RWPE2 (cell line): Measurements from ENCODE around the gene FAM78A.

Source experiments
- ATAC-seq: fragments of 200-7000 bp; cut with Tn5 transposase; 3 replicates; pipeline ENCODE4 v1.9.1; 2021; ENCODE audit warnings: low read depth
- DNase-seq: peaks from one replicate; pipeline ENCODE4 v3.0.0-alpha.2; 2020; ENCODE audit warnings: low spot score
- H3K27ac ChIP-seq: fragments of 450-650 bp; 2 replicates; pipeline ENCODE4 v1.5.1; 2017; ENCODE audit warnings: mild to moderate bottlenecking; ENCODE audit not compliant: poor library complexity, severe bottlenecking
- H3K27me3 ChIP-seq: fragments of 250-450 bp; sonication (Bioruptor Pico); 2 replicates; pipeline ENCODE4 v1.5.1; 2021; ENCODE audit warnings: mild to moderate bottlenecking, moderate library complexity; ENCODE audit not compliant: insufficient read depth, poor library complexity, severe bottlenecking
- H3K36me3 ChIP-seq: fragments of 250-450 bp; sonication (Bioruptor Pico); 2 replicates; pipeline ENCODE4 v1.5.1; 2020; ENCODE audit warnings: low read depth, mild to moderate bottlenecking, moderate library complexity
- H3K4me1 ChIP-seq: fragments of 250-450 bp; sonication (Bioruptor Pico); 2 replicates; pipeline ENCODE4 v1.5.1; 2021; ENCODE audit warnings: mild to moderate bottlenecking, moderate library complexity; ENCODE audit not compliant: insufficient read depth, poor library complexity, severe bottlenecking
- H3K4me3 ChIP-seq: fragments of 250-450 bp; sonication (Bioruptor Pico); 2 replicates; pipeline ENCODE4 v1.5.1; 2021; ENCODE audit warnings: mild to moderate bottlenecking, moderate library complexity; ENCODE audit not compliant: severe bottlenecking
- H3K9me3 ChIP-seq: fragments of 250-450 bp; sonication (Bioruptor Pico); 2 replicates; pipeline ENCODE4 v1.5.1; 2021; ENCODE audit warnings: mild to moderate bottlenecking, moderate library complexity; ENCODE audit not compliant: severe bottlenecking
- CTCF ChIP-seq: fragments of 450-650 bp; IDR thresholded peaks from one replicate; pipeline ENCODE4 v1.5.1; 2017; ENCODE audit warnings: mild to moderate bottlenecking, moderate library complexity; ENCODE audit not compliant: poor library complexity, severe bottlenecking

The FAM78A gene

GRCh38 chr9:131307974-131308373, 31.7 kb upstream of the FAM78A start:
- Histone ChIP-seq H3K4me3 (no peak overlapping the region), H3K27me3 (no peaks in the 10 kb centered on the region), H3K27ac (no peak overlapping the region), H3K36me3 (no peaks in the 10 kb centered on the region), H3K9me3 (no peaks in the 10 kb centered on the region), H3K4me1 (no peaks in the 10 kb centered on the region)
- DNase-seq (no peak), ATAC-seq (no peak)
- TF ChIP-seq CTCF: no peak

GRCh38 chr9:131306397-131307004, 30.2 kb upstream of the FAM78A start:
- H3K9me3 ChIP-seq: no peaks in the 10 kb centered on the region
- no peaks in the 10 kb centered on the region for H3K27me3 ChIP-seq
- H3K4me1 ChIP-seq: no peaks in the 10 kb centered on the region
- no peak for TF ChIP-seq CTCF
- DNase-seq (no peak), ATAC-seq (no peak)
- no peak overlapping the region for H3K27ac ChIP-seq
- H3K36me3 ChIP-seq: no peaks in the 10 kb centered on the region
- H3K4me3 ChIP-seq: no peak overlapping the region

GRCh38 chr9:131304676-131305355, 28.5 kb upstream of the FAM78A start:
- Histone ChIP-seq H3K4me3 (no peak overlapping the region), H3K9me3 (no peaks in the 10 kb centered on the region), H3K27ac (no peak overlapping the region), H3K27me3 (no peaks in the 10 kb centered on the region), H3K36me3 (no peaks in the 10 kb centered on the region), H3K4me1 (no peaks in the 10 kb centered on the region)
- no peak for TF ChIP-seq CTCF
- DNase-seq: no peak
- ATAC-seq: no peak

GRCh38 chr9:131303381-131304321, 27.3 kb upstream of the FAM78A start:
- DNase-seq (peak; percentile 41), ATAC-seq (no peak)
- no peaks in the 10 kb centered on the region for H3K4me1 ChIP-seq
- H3K27me3 ChIP-seq: no peaks in the 10 kb centered on the region
- no peak overlapping the region for H3K4me3 ChIP-seq
- H3K9me3 ChIP-seq: no peaks in the 10 kb centered on the region
- no peak for TF ChIP-seq CTCF
- H3K36me3 ChIP-seq: no peaks in the 10 kb centered on the region
- H3K27ac ChIP-seq: no peak overlapping the region
